Subcutaneous abdominal adipose tissue (tissue), 5 donors: ENCODE results near the gene CCR6.

Experiments used
- H3K27ac ChIP-seq: one replicate; pipeline ENCODE4 v1.7.0; 2013; ENCODE audit warnings: low read depth, mild to moderate bottlenecking, inconsistent platforms, low read length, moderate library complexity
- H3K27me3 ChIP-seq, 5 donors: one replicate each; pipeline ENCODE4 v1.7.0; 2013; ENCODE audit warnings: low read length in 5 of 5, inconsistent platforms in 1 of 5; ENCODE audit not compliant: control insufficient read depth in 5 of 5, insufficient read depth in 4 of 5
- H3K36me3 ChIP-seq, 5 donors: one replicate each; pipeline ENCODE4 v1.7.0; 2013; ENCODE audit warnings: low read length in 5 of 5; ENCODE audit not compliant: control insufficient read depth in 5 of 5, insufficient read depth in 5 of 5
- H3K4me1 ChIP-seq, 5 donors: one replicate each; pipeline ENCODE4 v1.7.0; 2013; ENCODE audit warnings: low read length in 5 of 5, mild to moderate bottlenecking in 3 of 5, moderate library complexity in 1 of 5; ENCODE audit not compliant: control insufficient read depth in 5 of 5, insufficient read depth in 5 of 5
- H3K4me3 ChIP-seq, 5 donors: one replicate each; pipeline ENCODE4 v1.7.0; 2013; ENCODE audit warnings: low read length in 5 of 5, low read depth in 1 of 5
- H3K9ac ChIP-seq, 5 donors: one replicate each; pipeline ENCODE4 v1.7.0; 2013; ENCODE audit warnings: low read length in 5 of 5, mild to moderate bottlenecking in 4 of 5, moderate library complexity in 3 of 5
- H3K9me3 ChIP-seq, 5 donors: one replicate each; pipeline ENCODE4 v1.7.0; 2013; ENCODE audit warnings: low read length in 5 of 5; ENCODE audit not compliant: control insufficient read depth in 5 of 5
- donor health status: healthy.
- donor health status: healthy.
- donor health status: healthy.
- donor health status: healthy.
- donor health status: healthy.

CCR6 gene

GRCh38 chr6:167150941-167151549 is 28.1 kb downstream of the CCR6 start:
- Histone ChIP-seq H3K4me1 (peaks cover 0 to 10% (median 0%) of the 10 kb centered on the region in 5 donors), H3K27me3 (peaks cover 4 to 30% (median 8%) of the 10 kb centered on the region in 5 donors), H3K9me3 (no peaks in the 10 kb centered on the region), H3K9ac (no peak overlapping the region), H3K27ac (no peak overlapping the region), H3K4me3 (no peak overlapping the region), H3K36me3 (no peaks in the 10 kb centered on the region)

- Histone ChIP-seq H3K27me3 (peaks cover under 1 to 30% (median 8%) of the 10 kb centered on the region in 5 donors), H3K27ac (no peak overlapping the region), H3K4me1 (peaks cover 0 to 10% (median 0%) of the 10 kb centered on the region in 5 donors), H3K9ac (no peak overlapping the region), H3K4me3 (no peak overlapping the region), H3K36me3 (no peaks in the 10 kb centered on the region), H3K9me3 (no peaks in the 10 kb centered on the region)
Observed at GRCh38 chr6:167151648-167152047, 28.8 kb downstream of the CCR6 start.

- Histone ChIP-seq H3K9me3 (no peaks in the 10 kb centered on the region), H3K4me1 (peaks cover 0 to 10% (median 0%) of the 10 kb centered on the region in 5 donors), H3K4me3 (peak overlapping the region in 1 of 5 donors; percentile 45), H3K36me3 (no peaks in the 10 kb centered on the region), H3K27ac (no peak overlapping the region), H3K27me3 (peaks cover 0 to 23% (median 4%) of the 10 kb centered on the region in 5 donors), H3K9ac (no peak overlapping the region)
Observed at GRCh38 chr6:167152862-167153261, 30.0 kb downstream of the CCR6 start.

- H3K27ac ChIP-seq, result no peak overlapping the region
- peaks cover 0 to 10% (median 0%) of the 10 kb centered on the region in 5 donors for H3K4me1 ChIP-seq
- H3K9ac ChIP-seq, result no peak overlapping the region
- H3K27me3 ChIP-seq, result peaks cover 0 to 23% (median 4%) of the 10 kb centered on the region in 5 donors
- H3K4me3 ChIP-seq, result peak overlapping the region in 3 of 5 donors; percentile 14 to 45 (median 36)
- no peaks in the 10 kb centered on the region for H3K9me3 ChIP-seq
- no peaks in the 10 kb centered on the region for H3K36me3 ChIP-seq
Observed at GRCh38 chr6:167153521-167153959, 30.6 kb downstream of the CCR6 start.

GRCh38 chr6:167154291-167154690 is 31.4 kb downstream of the CCR6 start:
- no peaks in the 10 kb centered on the region for H3K36me3 ChIP-seq
- no peak overlapping the region for H3K27ac ChIP-seq
- H3K27me3 ChIP-seq, result peaks cover 0 to 23% (median 4%) of the 10 kb centered on the region in 5 donors
- H3K4me1 ChIP-seq, result peaks cover 0 to 10% (median 0%) of the 10 kb centered on the region in 5 donors
- H3K4me3 ChIP-seq, result no peak overlapping the region
- no peak overlapping the region for H3K9ac ChIP-seq
- no peaks in the 10 kb centered on the region for H3K9me3 ChIP-seq

GRCh38 chr6:167154895-167155294 is 32.0 kb downstream of the CCR6 start:
- H3K27me3 ChIP-seq, result peaks cover 0 to 23% (median 4%) of the 10 kb centered on the region in 5 donors
- H3K36me3 ChIP-seq, result no peaks in the 10 kb centered on the region
- no peak overlapping the region for H3K9ac ChIP-seq

GRCh38 chr6:167157414-167157813 is 34.5 kb downstream of the CCR6 start:
- Histone ChIP-seq H3K4me1 (peaks cover 0 to 10% (median 0%) of the 10 kb centered on the region in 5 donors), H3K27me3 (peaks cover 0 to 20% (median 5%) of the 10 kb centered on the region in 5 donors), H3K4me3 (no peak overlapping the region), H3K9ac (no peak overlapping the region), H3K9me3 (no peaks in the 10 kb centered on the region), H3K36me3 (no peaks in the 10 kb centered on the region), H3K27ac (no peak overlapping the region)

More at GRCh38 chr6:167154895-167155294, 32.0 kb downstream of the CCR6 start:
- no peak overlapping the region for H3K4me3 ChIP-seq
- no peaks in the 10 kb centered on the region for H3K9me3 ChIP-seq
- no peak overlapping the region for H3K27ac ChIP-seq
- H3K4me1 ChIP-seq, result peaks cover 0 to 10% (median 0%) of the 10 kb centered on the region in 5 donors

- H3K9me3 ChIP-seq, result no peaks in the 10 kb centered on the region
- H3K27ac ChIP-seq, result no peak within 1 kb of the TSS
- H3K9ac ChIP-seq, result no peak within 1 kb of the TSS
- H3K4me3 ChIP-seq, result no peak within 1 kb of the TSS
- H3K36me3 ChIP-seq, result no peaks in the 10 kb centered on the region
- peaks cover 0 to 20% (median 9%) of the 10 kb centered on the region in 5 donors for H3K27me3 ChIP-seq
- peaks cover 0 to 10% (median 0%) of the 10 kb centered on the region in 5 donors for H3K4me1 ChIP-seq
Observed at GRCh38 chr6:167157863-167158262, 35.0 kb downstream of the CCR6 start, which contains the start of gene GPR31. Gene GPR31, minus strand, starts transcription at chr6:167157980. Its CDS starts 149 bp downstream, at chr6:167157831.

- Histone ChIP-seq H3K4me1 (no peaks in the 10 kb centered on the region), H3K9ac (no peak overlapping the region), H3K9me3 (no peaks in the 10 kb centered on the region), H3K27me3 (peaks cover 3 to 7% (median 5%) of the 10 kb centered on the region in 5 donors), H3K36me3 (no peaks in the 10 kb centered on the region), H3K4me3 (no peak overlapping the region), H3K27ac (no peak overlapping the region)
Observed at GRCh38 chr6:167161851-167162467, 39.1 kb downstream of the CCR6 start.

- H3K4me1 ChIP-seq, result no peaks in the 10 kb centered on the region
- H3K27ac ChIP-seq, result no peak overlapping the region
- H3K9ac ChIP-seq, result no peak overlapping the region
- no peaks in the 10 kb centered on the region for H3K9me3 ChIP-seq
- H3K36me3 ChIP-seq, result no peaks in the 10 kb centered on the region
- H3K4me3 ChIP-seq, result no peak overlapping the region
- peaks cover 3 to 7% (median 3%) of the 10 kb centered on the region in 5 donors for H3K27me3 ChIP-seq
Observed at GRCh38 chr6:167162591-167162990, 39.7 kb downstream of the CCR6 start.
